Thyroid gland (tissue), 4 donors: ENCODE results near the gene MBD3L2B. TPM values are rescaled to one million over a fixed set of nuclear protein-coding genes. Genes with fewer than 3 reads are reported as not detected.
"Not testable (repeated sequence)": the region's sequence is repeated elsewhere in the genome, so short reads cannot be mapped to it uniquely, and the experiment has no call there.

ENCODE experiments used
- DNase-seq, 2 donors: peaks; one replicate each; pipeline ENCODE4 v3.0.0-alpha.2; 2019
- H3K27ac ChIP-seq, 3 donors: fragments of 200-600 bp; sonication (generic); 1 replicate in 2 of 3; 2 replicates in 1 of 3; pipeline ENCODE4 v1.5.1; 2016 to 2019; ENCODE audit warnings: mild to moderate bottlenecking in 1 of 3, moderate library complexity in 1 of 3
- H3K27me3 ChIP-seq: fragments of 200-600 bp; sonication (generic); one replicate; pipeline ENCODE4 v1.5.1; 2019
- H3K36me3 ChIP-seq, 2 donors: fragments of 200-600 bp; sonication (generic); one replicate each; pipeline ENCODE4 v1.5.1; 2016 to 2019
- H3K4me1 ChIP-seq, 2 donors: fragments of 200-600 bp; sonication (generic); one replicate each; pipeline ENCODE4 v1.5.1; 2017 to 2019
- H3K4me3 ChIP-seq, 3 donors: fragments of 200-600 bp; sonication (generic); replicated peaks in 1 of 3; 1 replicate in 2 of 3; 2 replicates in 1 of 3; pipeline ENCODE4 v1.5.1; 2016; ENCODE audit warnings: mild to moderate bottlenecking in 1 of 3
- H3K9me3 ChIP-seq: fragments of 200-600 bp; sonication (generic); one replicate; pipeline ENCODE4 v1.5.1; 2017
- CTCF ChIP-seq, 6 experiments: fragments of 200-600 bp in 3 of 6; fragments of 450-650 bp in 3 of 6; sonication (generic) in 3 of 6; IDR thresholded peaks; one replicate each; pipeline ENCODE4 v1.5.1; 2016 to 2019; ENCODE audit warnings: antibody characterized with exemption in 6 of 6, mild to moderate bottlenecking in 2 of 6, inconsistent platforms in 1 of 6, moderate library complexity in 1 of 6
- POLR2A ChIP-seq, 2 donors: fragments of 450-650 bp; IDR thresholded peaks; one replicate each; pipeline ENCODE4 v1.6.1; 2017; ENCODE audit warnings: antibody characterized with exemption in 2 of 2, mild to moderate bottlenecking in 2 of 2, moderate library complexity in 1 of 2
- whole genome bisulfite sequencing, 2 donors: methylation state at CpG; one replicate each; pipeline ENCODE4 v1.1.5; 2017; 5-methylcytosine and 5-hydroxymethylcytosine counted together
- intact Hi-C: fragments of 100-400 bp; cut with DNase I; formaldehyde crosslinking; loops from one replicate; pipeline ENCODE4 v1.15.1; 2023
- total RNA-seq, 4 donors: library from RNA; depleted of rRNA; stranded (reverse); fragments of >200 nt; gene quantifications; one replicate each; pipeline ENCODE4 v1.2.3, GENCODE V29; 2016

MBD3L2B gene
- total RNA-seq, 4 donors from 2014 or later, result not detected

- H3K9me3 ChIP-seq, intact Hi-C loops, H3K4me3 ChIP-seq, H3K27me3 ChIP-seq, H3K27ac ChIP-seq, H3K4me1 ChIP-seq: not testable (repeated sequence)
- WGBS, 2 donors, result 49 to 53% methylated on average over 11 to 13 of the region's 13 CpGs
- TF ChIP-seq CTCF (IDR thresholded peaks at IDR 0.05), result peak in 2 of 6 experiments; percentile 21 to 24
- peak; percentile 15 to 28 for DNase-seq
- peaks cover 10 to 12% of the 10 kb centered on the region in 2 donors for H3K36me3 ChIP-seq
Observed at GRCh38 chr19:7067122-7067521, 45.9 kb upstream of the MBD3L2B start.

GRCh38 chr19:7063764-7064418, 42.7 kb upstream of the MBD3L2B start:
- intact Hi-C loops, result no loop called here
- TF ChIP-seq POLR2A (IDR thresholded peaks at IDR 0.05), result no peak
- TF ChIP-seq CTCF (IDR thresholded peaks at IDR 0.05), result no peak
- Histone ChIP-seq H3K27me3 (no peaks in the 10 kb centered on the region), H3K36me3 (no peaks in the 10 kb centered on the region), H3K4me3 (no peak overlapping the region), H3K27ac (no peak overlapping the region), H3K9me3 (no peaks in the 10 kb centered on the region), H3K4me1 (no peaks in the 10 kb centered on the region)
- WGBS, 2 donors, result 89 to 96% methylated on average over 8 to 9 of the region's 9 CpGs
- no peak for DNase-seq

- Histone ChIP-seq H3K4me3 (no peak overlapping the region), H3K9me3 (no peaks in the 10 kb centered on the region), H3K27ac (no peak overlapping the region), H3K27me3 (no peaks in the 10 kb centered on the region), H3K4me1 (no peaks in the 10 kb centered on the region), H3K36me3 (no peaks in the 10 kb centered on the region)
- TF ChIP-seq POLR2A (IDR thresholded peaks at IDR 0.05) (no peak), CTCF (IDR thresholded peaks at IDR 0.05) (no peak)
- WGBS, 2 donors, result 84 to 90% methylated on average over 4 of the region's 4 CpGs
- no peak for DNase-seq
- intact Hi-C loops, result no loop called here
Observed at GRCh38 chr19:7063339-7063738, 42.1 kb upstream of the MBD3L2B start.

GRCh38 chr19:7059977-7060376, 38.7 kb upstream of the MBD3L2B start:
- H3K27ac ChIP-seq, H3K4me1 ChIP-seq, H3K36me3 ChIP-seq, H3K27me3 ChIP-seq, H3K9me3 ChIP-seq, DNase-seq, H3K4me3 ChIP-seq, intact Hi-C loops: not testable (repeated sequence)
- 55 to 74% methylated on average over 2 of the region's 2 CpGs for WGBS, 2 donors

GRCh38 chr19:7058576-7058975, 37.3 kb upstream of the MBD3L2B start, which contains the start of gene MBD3L3:
Gene MBD3L3 (minus strand): TSS chr19:7058676. CDS start chr19:7058605, 71 bp downstream.
- H3K36me3 ChIP-seq, H3K27ac ChIP-seq, intact Hi-C loops, H3K4me1 ChIP-seq, H3K27me3 ChIP-seq, DNase-seq, H3K4me3 ChIP-seq, H3K9me3 ChIP-seq: not testable (repeated sequence)
- WGBS, 2 donors, result no CpG with 5 or more reads among the region's 8 CpGs

GRCh38 chr19:7056371-7056770, 35.1 kb upstream of the MBD3L2B start:
- WGBS, 2 donors, result 71% methylated on average over 9 of the region's 16 CpGs; no CpG with 5 or more reads in 1 of the 2 donors
- H3K36me3 ChIP-seq, H3K4me3 ChIP-seq, H3K27ac ChIP-seq, H3K4me1 ChIP-seq, intact Hi-C loops, DNase-seq, H3K9me3 ChIP-seq, H3K27me3 ChIP-seq: not testable (repeated sequence)

- H3K27me3 ChIP-seq, DNase-seq, intact Hi-C loops, H3K9me3 ChIP-seq, H3K36me3 ChIP-seq, H3K4me1 ChIP-seq, H3K27ac ChIP-seq, H3K4me3 ChIP-seq: not testable (repeated sequence)
- WGBS, 2 donors, result 92 to 98% methylated on average over 11 to 14 of the region's 14 CpGs
Observed at GRCh38 chr19:7055679-7056078, 34.4 kb upstream of the MBD3L2B start.

- H3K4me3 ChIP-seq, H3K36me3 ChIP-seq, H3K27ac ChIP-seq, DNase-seq, H3K4me1 ChIP-seq, intact Hi-C loops, H3K9me3 ChIP-seq, H3K27me3 ChIP-seq: not testable (repeated sequence)
- 94 to 96% methylated on average over 12 to 14 of the region's 14 CpGs for whole genome bisulfite sequencing, 2 donors
Observed at GRCh38 chr19:7054635-7055368, 33.6 kb upstream of the MBD3L2B start.

GRCh38 chr19:7052896-7053295, 31.7 kb upstream of the MBD3L2B start:
- H3K4me3 ChIP-seq, H3K4me1 ChIP-seq, intact Hi-C loops, DNase-seq, H3K27me3 ChIP-seq, H3K36me3 ChIP-seq, H3K27ac ChIP-seq, H3K9me3 ChIP-seq: not testable (repeated sequence)
- WGBS, 2 donors, result 90 to 91% methylated on average over 7 of the region's 7 CpGs

GRCh38 chr19:7051421-7051820, 30.2 kb upstream of the MBD3L2B start:
- H3K27ac ChIP-seq, intact Hi-C loops, H3K4me1 ChIP-seq, H3K9me3 ChIP-seq, H3K27me3 ChIP-seq, H3K36me3 ChIP-seq, H3K4me3 ChIP-seq, DNase-seq: not testable (repeated sequence)
- 64% methylated on average over 3 of the region's 5 CpGs; no CpG with 5 or more reads in 1 of the 2 donors for WGBS, 2 donors
